IMR-90 (cell line): ENCODE data around the gene SERP2. TPM values are rescaled to one million over a fixed set of nuclear protein-coding genes. Genes with fewer than 3 reads are reported as not detected.

ENCODE experiments used
- ATAC-seq: fragments of 200-7000 bp; cut with Tn5 transposase; 2 replicates; pipeline ENCODE4 v1.9.1; 2020; ENCODE audit warnings: low read depth, mild to moderate bottlenecking, moderate library complexity
- BruUV-seq: library from RNA; stranded (reverse); fragments of 400-500 nt; replicated peaks from 2 replicates; lab custom pipeline; 2021; lab: Mats Ljungman, UMichigan
- CTCF ChIA-PET: fragments of 300-600 bp; formaldehyde crosslinking; extraction: SDS; loops from one replicate; lab custom pipeline; 2021; ENCODE audit warnings: antibody characterized with exemption; lab: Yijun Ruan, JAX
- POLR2A ChIA-PET: fragments of 300-600 bp; sonication (Branson Sonifier 250); formaldehyde crosslinking; loops from one replicate; lab custom pipeline; 2022; ENCODE audit warnings: antibody characterized with exemption; ENCODE audit not compliant: unreplicated experiment; lab: Charles Lee
- DNase-seq: peaks from one replicate; pipeline ENCODE4 v3.0.0; 2013
- H2AFZ ChIP-seq: replicated peaks from 2 replicates; pipeline ENCODE3; 2013; ENCODE audit warnings: low read length, mild to moderate bottlenecking; ENCODE audit not compliant: poor library complexity
- H2AK5ac ChIP-seq: 2 replicates; pipeline ENCODE4 v1.6.1; 2013; ENCODE audit warnings: low read depth, low read length, inconsistent platforms
- H2AK9ac ChIP-seq: replicated peaks from 2 replicates; pipeline ENCODE3; 2013; ENCODE audit warnings: mild to moderate bottlenecking, low read depth, low read length, moderate library complexity; ENCODE audit not compliant: poor library complexity
- H2BK120ac ChIP-seq: 2 replicates; pipeline ENCODE4 v1.6.1; 2013; ENCODE audit warnings: low read depth, low read length, inconsistent platforms
- H2BK15ac ChIP-seq: 3 replicates; pipeline ENCODE4 v1.6.1; 2013; ENCODE audit warnings: low read depth, low read length, inconsistent platforms
- H2BK20ac ChIP-seq: 2 replicates; pipeline ENCODE4 v1.6.1; 2013; ENCODE audit warnings: low read depth, mild to moderate bottlenecking, inconsistent platforms, low read length, moderate library complexity
- H2BK5ac ChIP-seq: 2 replicates; pipeline ENCODE4 v1.6.1; 2013; ENCODE audit warnings: mild to moderate bottlenecking, low read depth, low read length, inconsistent platforms; ENCODE audit not compliant: poor library complexity, severe bottlenecking
- H3K14ac ChIP-seq: replicated peaks from 2 replicates; pipeline ENCODE4 v1.6.1; 2013; ENCODE audit warnings: low read depth, low read length, inconsistent platforms
- H3K18ac ChIP-seq: 2 replicates; pipeline ENCODE4 v1.6.1; 2013; ENCODE audit warnings: low read depth, low read length, control low read depth
- H3K23ac ChIP-seq: 2 replicates; pipeline ENCODE4 v1.6.1; 2013; ENCODE audit warnings: low read depth, low read length, inconsistent platforms
- H3K27ac ChIP-seq: 2 replicates; pipeline ENCODE4 v1.5.1; 2013; ENCODE audit warnings: mild to moderate bottlenecking, control low read depth, low read length; ENCODE audit not compliant: insufficient read depth
- H3K27me3 ChIP-seq: 2 replicates; pipeline ENCODE4 v1.6.1; 2013; ENCODE audit warnings: low read length; ENCODE audit not compliant: control insufficient read depth, insufficient read depth
- H3K36me3 ChIP-seq: 2 replicates; pipeline ENCODE4 v1.6.1; 2013; ENCODE audit warnings: low read length, mixed read lengths; ENCODE audit not compliant: control insufficient read depth, insufficient read depth
- H3K4ac ChIP-seq: 2 replicates; pipeline ENCODE4 v1.6.1; 2013; ENCODE audit warnings: low read depth, low read length, inconsistent platforms
- H3K4me1 ChIP-seq: 2 replicates; pipeline ENCODE4 v1.6.1; 2013; ENCODE audit warnings: low read length, mixed read lengths; ENCODE audit not compliant: control insufficient read depth, insufficient read depth
- H3K4me2 ChIP-seq: 2 replicates; pipeline ENCODE4 v1.6.1; 2013; ENCODE audit warnings: low read depth, mild to moderate bottlenecking, control low read depth, low read length, moderate library complexity
- H3K4me3 ChIP-seq: 2 replicates; pipeline ENCODE4 v1.5.1; 2013; ENCODE audit warnings: low read depth, mild to moderate bottlenecking, control low read depth, low read length, moderate library complexity; ENCODE audit not compliant: insufficient read depth
- H3K56ac ChIP-seq: 2 replicates; pipeline ENCODE4 v1.6.1; 2013; ENCODE audit warnings: low read length, inconsistent platforms; ENCODE audit not compliant: insufficient read depth; ENCODE audit errors: extremely low read depth
- H3K79me1 ChIP-seq, 2 experiments: 2 replicates each; pipeline ENCODE4 v1.6.1; 2013; ENCODE audit warnings: low read length in 2 of 2, inconsistent platforms in 1 of 2, low read depth in 1 of 2
- H3K9ac ChIP-seq: 2 replicates; pipeline ENCODE4 v1.6.1; 2013; ENCODE audit warnings: low read depth, low read length, control low read depth
- H3K9me1 ChIP-seq: 2 replicates; pipeline ENCODE4 v1.6.1; 2013; ENCODE audit warnings: low read length, inconsistent platforms; ENCODE audit not compliant: insufficient read depth
- H3K9me3 ChIP-seq: 2 replicates; pipeline ENCODE4 v1.6.1; 2013; ENCODE audit warnings: low read length; ENCODE audit not compliant: control insufficient read depth, insufficient read depth
- H4K20me1 ChIP-seq: 2 replicates; pipeline ENCODE4 v1.6.1; 2013; ENCODE audit warnings: low read length, inconsistent platforms; ENCODE audit not compliant: insufficient read depth
- H4K5ac ChIP-seq: 2 replicates; pipeline ENCODE4 v1.6.1; 2013; ENCODE audit warnings: mild to moderate bottlenecking, low read depth, low read length, control low read depth
- H4K8ac ChIP-seq, 2 experiments: 2 replicates each; pipeline ENCODE4 v1.6.1; 2013; ENCODE audit warnings: low read depth in 2 of 2, low read length in 2 of 2, control low read depth in 1 of 2, inconsistent platforms in 1 of 2
- H4K91ac ChIP-seq: 2 replicates; pipeline ENCODE4 v1.6.1; 2013; ENCODE audit warnings: low read depth, low read length, inconsistent platforms; ENCODE audit not compliant: insufficient read depth
- CEBPB ChIP-seq: IDR thresholded peaks from 2 replicates; pipeline ENCODE4 v1.6.1; 2012; ENCODE audit warnings: low read depth, low read length, improper control_type of control experiment
- ELK1 ChIP-seq: fragments of 150-350 bp; IDR thresholded peaks from 2 replicates; pipeline ENCODE4 v1.6.1; 2016; ENCODE audit warnings: low read depth, mild to moderate bottlenecking, low read length, moderate library complexity, borderline replicate concordance
- NFE2L2 ChIP-seq: fragments of 150-350 bp; IDR thresholded peaks from 2 replicates; pipeline ENCODE4 v1.6.1; 2016; ENCODE audit warnings: low read depth, mild to moderate bottlenecking, low read length
- POLR2A ChIP-seq: IDR thresholded peaks from 2 replicates; pipeline ENCODE4 v1.6.1; 2012; ENCODE audit warnings: mild to moderate bottlenecking, low read depth, low read length
- RAD21 ChIP-seq: IDR thresholded peaks from 2 replicates; pipeline ENCODE4 v1.6.1; 2012; ENCODE audit warnings: low read length, improper control_type of control experiment
- RCOR1 ChIP-seq: IDR thresholded peaks from 2 replicates; pipeline ENCODE4 v1.6.1; 2012; ENCODE audit warnings: mild to moderate bottlenecking, low read length, improper control_type of control experiment; ENCODE audit not compliant: insufficient replicate concordance
- RFX5 ChIP-seq: IDR thresholded peaks from 2 replicates; pipeline ENCODE4 v1.8.0; 2012; ENCODE audit warnings: low read depth, mild to moderate bottlenecking, low read length, moderate library complexity
- SMC3 ChIP-seq: fragments of 150-350 bp; IDR thresholded peaks from 2 replicates; pipeline ENCODE4 v1.6.1; 2016; ENCODE audit warnings: low read depth, mild to moderate bottlenecking, antibody characterized with exemption, low read length, moderate library complexity
- dilution Hi-C: fragments of 300-500 bp; cut with HindIII; formaldehyde crosslinking; loops from one replicate; pipeline ENCODE4 v1.14.3; 2018; ENCODE audit warnings: low sequenced_read_pairs; ENCODE audit not compliant: unreplicated experiment
- in situ Hi-C: fragments of 300-500 bp; cut with MboI; formaldehyde crosslinking; loops from 3 replicates; pipeline ENCODE4 v1.14.3; 2019; ENCODE audit warnings: low sequenced_read_pairs, inconsistent platforms, mixed read lengths
- intact Hi-C: fragments of 100-400 bp; cut with micrococcal nuclease; formaldehyde crosslinking; loops from 2 replicates; pipeline ENCODE4 v1.10.0; 2022
- polyA plus RNA-seq, 3 experiments: library from polyadenylated mRNA; depleted of rRNA; stranded (reverse); fragments of >200 nt; gene quantifications; 2 replicates each; pipeline ENCODE4 v1.2.3, GENCODE V29; 2012; ENCODE audit warnings: low replicate concordance in 1 of 3
- total RNA-seq: library from RNA; depleted of rRNA; stranded (reverse); fragments of >200 nt; gene quantifications from 2 replicates; pipeline ENCODE4 v1.2.3, GENCODE V29; 2012

SERP2 gene
- total and polyA plus RNA-seq, 2 of the 4 experiments (the other 2 are of a cell fraction) = 0.54 to 1.4 TPM

- Histone ChIP-seq H3K56ac (no peak overlapping the region), H2BK20ac (no peak overlapping the region), H3K9me3 (no peaks in the 10 kb centered on the region), H2AK5ac (no peak overlapping the region), H2BK5ac (no peak overlapping the region), H3K4ac (no peak overlapping the region), H3K79me1 (no peaks in the 10 kb centered on the region), H3K27me3 (peaks cover 7% of the 10 kb centered on the region), H3K4me1 (peaks cover 3% of the 10 kb centered on the region; the same call in 1 of the 2 replicates), H2AFZ (no peak overlapping the region), H2BK15ac (no peak overlapping the region), H3K27ac (no peak overlapping the region), H3K4me3 (no peak overlapping the region), H2BK120ac (no peak overlapping the region), H4K91ac (no peak overlapping the region), H3K23ac (no peak overlapping the region), H3K4me2 (no peak overlapping the region), H4K8ac (no peak overlapping the region), H3K9me1 (0 out of 2 replicates have a peak, but pooled peaks cover 2% of the 10 kb centered on the region), H2AK9ac (no peak overlapping the region), H3K9ac (no peak overlapping the region), H4K20me1 (no peaks in the 10 kb centered on the region), H3K18ac (no peak overlapping the region), H3K36me3 (no peaks in the 10 kb centered on the region), H4K5ac (no peak overlapping the region), H3K14ac (no peak overlapping the region)
- ATAC-seq (peak; percentile 32; the same call in 1 of the 2 replicates), DNase-seq (no peak)
- BruUV-seq = no TSS peak
- TF ChIP-seq RAD21 (no peak), RFX5 (no peak), SMC3 (no peak), POLR2A (no peak), CEBPB (no peak), RCOR1 (no peak), NFE2L2 (no peak), ELK1 (no peak)
- POLR2A ChIA-PET = no interaction called here
- CTCF ChIA-PET = no interaction called here
- in situ Hi-C loops = no loop called here
- dilution Hi-C loops = no loop called here
- intact Hi-C loops = no loop called here
These were observed 21.0 kb downstream of the SERP2 start for GRCh38 chr13:44394658-44395057.
